Glutamatergic neuron (in vitro differentiated cells): ENCODE results near the gene LRR1. TPM values are rescaled to one million over a fixed set of nuclear protein-coding genes. Genes with fewer than 3 reads are reported as not detected.

Source experiments
- DNase-seq: peaks from one replicate; pipeline ENCODE4 v3.0.0; 2022
- H3K27ac Mint-ChIP-seq: one replicate; pipeline ENCODE4 v1.8.0; 2020; ENCODE audit warnings: mild to moderate bottlenecking, mixed read lengths, inconsistent platforms; ENCODE audit not compliant: unreplicated experiment
- H3K27me3 Mint-ChIP-seq: one replicate; pipeline ENCODE4 v1.8.0; 2020; ENCODE audit warnings: mild to moderate bottlenecking, moderate library complexity, mixed read lengths, inconsistent platforms; ENCODE audit not compliant: unreplicated experiment
- H3K36me3 Mint-ChIP-seq: one replicate; pipeline ENCODE4 v1.8.0; 2020; ENCODE audit warnings: mild to moderate bottlenecking, mixed read lengths, inconsistent platforms; ENCODE audit not compliant: unreplicated experiment
- H3K4me1 Mint-ChIP-seq: one replicate; pipeline ENCODE4 v1.8.0; 2020; ENCODE audit warnings: mild to moderate bottlenecking, low read depth, mixed read lengths, inconsistent platforms; ENCODE audit not compliant: unreplicated experiment
- H3K4me3 Mint-ChIP-seq: one replicate; pipeline ENCODE4 v1.8.0; 2020; ENCODE audit warnings: mild to moderate bottlenecking, mixed read lengths, inconsistent platforms; ENCODE audit not compliant: unreplicated experiment
- H3K9me3 Mint-ChIP-seq: one replicate; pipeline ENCODE4 v1.8.0; 2020; ENCODE audit warnings: mild to moderate bottlenecking, moderate library complexity, mixed read lengths, inconsistent platforms; ENCODE audit not compliant: unreplicated experiment
- CTCF ChIP-seq: fragments of 200-600 bp; sonication (generic); IDR thresholded peaks from one replicate; pipeline ENCODE4 v1.5.0; 2021; ENCODE audit not compliant: partially characterized antibody, unreplicated experiment
- long read RNA-seq: library from polyadenylated mRNA; unstranded; transcript quantifications from one replicate; pipeline ENCODE4 v2.0.0, GENCODE V29; 2020; ENCODE audit not compliant: unreplicated experiment
- total RNA-seq: library from RNA; stranded (reverse); fragmentation: NEBNext Ultra II Directional; extraction: Animal tissue kit (Norgen Biotek cat#: 25700); gene quantifications from one replicate; pipeline ENCODE4 v1.2.1, GENCODE V29; 2021; ENCODE audit not compliant: unreplicated experiment

LRR1 gene
- total RNA-seq: 8.0 TPM
- long read RNA-seq, partial matches to known transcripts: 0 of 7 reads
- long read RNA-seq, other reads (novel, unspliced or antisense): 0 of 7 reads

GRCh38 chr14:49598485-49599300 is at the start of gene LRR1:
Gene LRR1, plus strand, starts transcription at chr14:49598940. Its CDS starts 81 bp downstream, at chr14:49599021.
- DNase-seq: peak; percentile 91
- TF ChIP-seq CTCF: no peak
- H3K9me3 Mint-ChIP-seq: peaks cover 7% of the 10 kb centered on the region
- H3K4me3 Mint-ChIP-seq: peak within 1 kb of the TSS; percentile 93
- no peaks in the 10 kb centered on the region for H3K36me3 Mint-ChIP-seq
- peaks cover 9% of the 10 kb centered on the region for H3K27me3 Mint-ChIP-seq
- peak within 1 kb of the TSS; percentile 85 for H3K27ac Mint-ChIP-seq
- peaks cover 3% of the 10 kb centered on the region for H3K4me1 Mint-ChIP-seq

GRCh38 chr14:49549446-49549845 is 49.3 kb upstream of the LRR1 start:
- Mint-ChIP-seq H3K27ac (no peak overlapping the region), H3K4me3 (no peak overlapping the region), H3K27me3 (peaks cover 4% of the 10 kb centered on the region), H3K4me1 (peaks cover 8% of the 10 kb centered on the region), H3K36me3 (no peaks in the 10 kb centered on the region), H3K9me3 (no peaks in the 10 kb centered on the region)
- TF ChIP-seq CTCF: no peak
- DNase-seq: no peak

GRCh38 chr14:49549881-49550280 is 48.9 kb upstream of the LRR1 start:
- H3K27me3 Mint-ChIP-seq: peaks cover 4% of the 10 kb centered on the region
- TF ChIP-seq CTCF: no peak
- H3K4me1 Mint-ChIP-seq: peaks cover 8% of the 10 kb centered on the region
- no peak for DNase-seq
- H3K27ac Mint-ChIP-seq: no peak overlapping the region
- no peaks in the 10 kb centered on the region for H3K36me3 Mint-ChIP-seq
- no peak overlapping the region for H3K4me3 Mint-ChIP-seq
- H3K9me3 Mint-ChIP-seq: no peaks in the 10 kb centered on the region

- no peak for DNase-seq
- Mint-ChIP-seq H3K4me1 (peaks cover 8% of the 10 kb centered on the region), H3K27me3 (peaks cover 4% of the 10 kb centered on the region), H3K27ac (no peak overlapping the region), H3K4me3 (no peak overlapping the region), H3K9me3 (no peaks in the 10 kb centered on the region), H3K36me3 (no peaks in the 10 kb centered on the region)
- TF ChIP-seq CTCF: no peak
These were observed 48.2 kb upstream of the LRR1 start for GRCh38 chr14:49550286-49551184.
